HG03175 (cell line): ENCODE data around the gene OR7C1.
"Not testable (repeated sequence)": the region's sequence is repeated elsewhere in the genome, so short reads cannot be mapped to it uniquely, and the experiment has no call there.

Source experiments
- ATAC-seq: cut with Tn5 transposase; IDR thresholded peaks from one replicate; pipeline ENCODE4 v1.9.1; 2021; ENCODE audit warnings: mild to moderate bottlenecking, moderate library complexity; ENCODE audit not compliant: unreplicated experiment

Gene OR7C1

GRCh38 chr19:14768001-14768400 lies 67.0 kb downstream of the OR7C1 start:
- ATAC-seq: no peak

- ATAC-seq: no peak
Measured at GRCh38 chr19:14767466-14767971, 67.5 kb downstream of the OR7C1 start.

- ATAC-seq: not testable (repeated sequence)
Measured at GRCh38 chr19:14765841-14766240, 69.1 kb downstream of the OR7C1 start.

- ATAC-seq: not testable (repeated sequence)
Measured at GRCh38 chr19:14765403-14765802, 69.6 kb downstream of the OR7C1 start.

GRCh38 chr19:14764401-14764800 lies 70.6 kb downstream of the OR7C1 start:
- no peak for ATAC-seq

GRCh38 chr19:14763497-14764145 lies 71.4 kb downstream of the OR7C1 start:
- no peak for ATAC-seq

- no peak for ATAC-seq
Measured at GRCh38 chr19:14762111-14762510, 72.9 kb downstream of the OR7C1 start.

- no peak for ATAC-seq
Measured at GRCh38 chr19:14761607-14762006, 73.4 kb downstream of the OR7C1 start.

GRCh38 chr19:14758816-14759215 lies 76.2 kb downstream of the OR7C1 start:
- ATAC-seq: no peak

GRCh38 chr19:14748601-14749000 lies 86.4 kb downstream of the OR7C1 start:
- ATAC-seq: no peak
